ENCODE measurements around the gene SLCO3A1.

GRCh38 chr15:92189166-92189565 lies 335.7 kb downstream of the SLCO3A1 start:
- no peak for TF ChIP-seq CTCF (IDR thresholded peaks at IDR 0.05)
- TF ChIP-seq POLR2A (IDR thresholded peaks at IDR 0.05): no peak

Data from adrenal gland (tissue), 5 donors.